ENCODE results near the gene ADGRL3.

DNA sequence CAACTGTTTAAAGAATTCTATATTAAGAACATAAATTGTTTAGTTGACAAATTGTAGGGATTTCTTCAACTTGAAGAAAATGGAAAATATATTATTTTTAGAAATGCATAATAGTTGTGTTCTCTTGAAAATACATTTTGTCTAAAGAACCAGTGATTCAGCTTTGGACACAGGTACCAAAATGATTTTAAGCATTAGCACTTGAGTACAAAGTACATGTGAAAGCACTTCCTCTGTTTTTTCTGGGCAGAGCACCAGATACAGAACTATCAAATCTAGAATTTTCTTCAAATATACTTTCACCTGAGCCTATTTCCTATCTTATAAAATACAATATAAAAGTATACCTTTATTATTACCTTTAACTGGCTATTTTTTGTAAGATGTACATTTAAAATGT, 539.8 kb downstream of the ADGRL3 start:
- TF ChIP-seq, protein P1, sequence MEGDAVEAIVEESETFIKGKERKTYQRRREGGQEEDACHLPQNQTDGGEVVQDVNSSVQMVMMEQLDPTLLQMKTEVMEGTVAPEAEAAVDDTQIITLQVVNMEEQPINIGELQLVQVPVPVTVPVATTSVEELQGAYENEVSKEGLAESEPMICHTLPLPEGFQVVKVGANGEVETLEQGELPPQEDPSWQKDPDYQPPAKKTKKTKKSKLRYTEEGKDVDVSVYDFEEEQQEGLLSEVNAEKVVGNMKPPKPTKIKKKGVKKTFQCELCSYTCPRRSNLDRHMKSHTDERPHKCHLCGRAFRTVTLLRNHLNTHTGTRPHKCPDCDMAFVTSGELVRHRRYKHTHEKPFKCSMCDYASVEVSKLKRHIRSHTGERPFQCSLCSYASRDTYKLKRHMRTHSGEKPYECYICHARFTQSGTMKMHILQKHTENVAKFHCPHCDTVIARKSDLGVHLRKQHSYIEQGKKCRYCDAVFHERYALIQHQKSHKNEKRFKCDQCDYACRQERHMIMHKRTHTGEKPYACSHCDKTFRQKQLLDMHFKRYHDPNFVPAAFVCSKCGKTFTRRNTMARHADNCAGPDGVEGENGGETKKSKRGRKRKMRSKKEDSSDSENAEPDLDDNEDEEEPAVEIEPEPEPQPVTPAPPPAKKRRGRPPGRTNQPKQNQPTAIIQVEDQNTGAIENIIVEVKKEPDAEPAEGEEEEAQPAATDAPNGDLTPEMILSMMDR (IDR thresholded peaks at IDR 0.05) = no peak
- TF ChIP-seq POLR2A (IDR thresholded peaks at IDR 0.05) (no peak), POLR2AphosphoS5 (IDR thresholded peaks at IDR 0.05) (no peak), EP300 (IDR thresholded peaks at IDR 0.05) (no peak)
